GM12873 (cell line): ENCODE data around the gene INPP5A.

Experiments used
- CTCF ChIP-seq: IDR thresholded peaks from 2 replicates; pipeline ENCODE4 v1.5.1; 2012; ENCODE audit warnings: low read depth, mild to moderate bottlenecking, moderate library complexity, low read length, control low read depth; ENCODE audit not compliant: insufficient read depth; ENCODE audit errors: missing control alignments

Gene INPP5A

DNA sequence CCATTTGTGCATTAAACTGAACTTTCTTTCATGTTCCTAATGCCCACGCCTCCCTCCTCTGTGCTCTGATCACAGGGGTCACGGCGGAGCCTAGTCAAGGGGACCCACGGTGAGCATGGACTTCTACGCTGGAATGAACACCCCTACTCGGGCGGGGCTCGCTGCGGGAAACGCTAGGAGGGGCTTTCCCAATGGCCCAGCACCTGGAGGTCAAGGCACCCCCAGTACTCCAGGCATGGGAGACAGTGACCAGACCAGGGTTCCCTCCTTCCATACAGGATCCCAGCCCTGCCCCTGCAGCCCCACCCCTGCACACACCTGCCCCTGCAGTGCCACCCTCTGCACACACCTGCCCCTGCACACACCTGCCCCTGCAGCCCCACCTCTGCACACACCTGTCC is 275.4 kb downstream of the INPP5A start:
- TF ChIP-seq CTCF: no peak

DNA sequence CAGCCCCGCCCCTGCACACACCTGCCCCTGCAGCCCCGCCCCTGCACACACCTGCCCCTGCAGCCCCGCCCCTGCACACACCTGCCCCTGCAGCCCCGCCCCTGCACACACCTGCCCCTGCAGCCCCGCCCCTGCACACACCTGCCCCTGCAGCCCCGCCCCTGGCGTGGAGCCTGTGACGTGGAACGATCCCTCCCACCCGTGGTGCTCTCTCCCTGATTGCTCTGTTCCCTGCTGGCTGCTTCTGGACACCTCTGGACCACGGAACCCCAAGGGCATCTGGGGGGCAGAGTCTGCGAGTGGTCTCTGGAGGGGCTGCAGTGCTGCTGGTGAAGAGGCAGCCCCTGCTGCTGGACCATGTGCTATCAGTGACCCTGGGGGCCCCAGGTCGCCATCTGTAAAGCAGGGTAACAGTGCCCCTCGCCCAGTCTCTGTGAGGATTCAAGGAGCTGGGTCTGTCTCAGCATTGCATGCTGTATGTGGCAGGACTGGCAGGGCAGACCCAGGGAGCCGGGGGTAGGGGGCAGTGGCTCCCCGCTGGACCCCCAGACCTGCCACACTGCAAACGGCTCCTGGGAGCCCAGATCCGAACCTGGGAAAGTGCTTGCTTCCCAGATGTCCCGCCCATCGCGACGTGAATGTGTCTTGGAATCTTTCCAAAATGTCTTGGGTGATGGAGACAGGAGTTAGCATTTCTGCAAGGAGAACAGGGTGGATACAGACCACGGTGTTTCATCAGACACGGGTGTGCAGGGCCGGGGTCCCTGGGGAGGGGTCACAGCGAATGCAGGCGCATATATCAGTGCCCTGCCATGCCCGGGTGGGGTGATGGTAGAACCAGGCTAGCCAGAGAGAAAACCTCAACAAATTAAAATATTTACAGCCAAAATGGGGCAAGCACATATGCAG is 276.2 kb downstream of the INPP5A start:
- no peak for TF ChIP-seq CTCF

- TF ChIP-seq CTCF: no peak
These were observed 276.9 kb downstream of the INPP5A start for GRCh38 chr10:132814469-132814856.

DNA sequence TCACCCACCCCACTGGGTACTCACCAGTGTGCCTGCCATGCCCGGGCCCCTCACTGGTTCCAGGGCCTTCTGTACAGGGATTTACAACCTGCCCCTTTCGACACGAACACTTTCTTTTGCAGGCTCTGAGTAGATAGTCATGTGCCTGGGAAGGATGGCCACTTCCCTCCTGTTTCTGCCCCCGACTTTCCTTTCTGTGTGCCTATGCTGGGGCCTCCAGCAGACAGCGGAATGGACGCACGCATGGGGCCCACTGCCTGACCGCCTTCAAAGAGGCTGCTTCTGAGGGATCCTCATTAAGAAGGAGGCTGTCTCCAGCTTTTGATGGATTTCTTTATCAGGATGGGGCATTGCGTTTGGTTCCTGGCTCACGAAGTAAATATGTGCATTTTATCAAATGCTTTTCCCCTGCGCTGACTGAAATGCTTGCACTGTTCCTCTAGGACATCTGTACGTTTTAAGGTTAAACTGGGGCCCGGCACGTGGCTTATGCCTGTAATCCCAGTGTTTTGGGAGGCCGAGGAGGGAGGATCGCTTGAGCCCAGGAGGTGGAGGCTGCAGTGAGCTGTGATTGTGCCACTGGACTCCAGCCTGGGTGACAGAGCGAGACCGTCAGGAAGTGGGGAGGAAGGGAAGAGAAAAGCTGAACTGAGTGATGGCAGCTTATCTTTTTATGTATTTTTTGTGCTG is 277.7 kb downstream of the INPP5A start:
- TF ChIP-seq CTCF: no peak

GRCh38 chr10:132816718-132817117 is 279.1 kb downstream of the INPP5A start:
- TF ChIP-seq CTCF: no peak

- TF ChIP-seq CTCF: no peak
These were observed 280.2 kb downstream of the INPP5A start for GRCh38 chr10:132817701-132818211.

DNA sequence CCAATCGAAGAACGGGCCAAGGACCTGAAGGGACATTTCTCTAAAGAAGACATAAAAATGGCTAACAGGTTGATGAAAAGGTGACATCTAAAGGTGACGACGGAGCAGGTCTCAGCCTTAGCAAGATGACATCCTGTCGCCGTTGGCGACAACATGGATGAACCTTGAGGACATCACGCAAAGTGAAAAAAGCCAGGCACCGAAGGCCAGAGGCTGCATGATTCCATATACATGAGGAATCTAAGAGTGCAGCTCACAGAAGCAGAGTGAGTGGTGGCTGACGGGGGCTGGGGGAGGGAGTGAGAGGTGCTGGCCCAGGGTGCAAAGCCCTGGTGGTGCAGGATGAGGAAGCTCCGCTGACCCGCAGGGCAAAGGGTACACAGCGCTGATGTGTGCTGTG is 282.5 kb downstream of the INPP5A start:
- TF ChIP-seq CTCF: no peak
